ENCODE measurements around the gene EN2.

- TF ChIP-seq POLR2AphosphoS5 (IDR thresholded peaks at IDR 0.05) = no peak
- TF ChIP-seq EP300 (IDR thresholded peaks at IDR 0.05) = no peak
- no peak for TF ChIP-seq POLR2A (IDR thresholded peaks at IDR 0.05; ENCODE audit: low read depth)
These were observed 16.1 kb upstream of the EN2 start for GRCh38 chr7:155441856-155442255.
